ENCODE measurements around the gene ADSS2. TPM values are rescaled to one million over a fixed set of nuclear protein-coding genes. Genes with fewer than 3 reads are reported as not detected.

The ADSS2 gene
- total RNA-seq: 39.4 and 42.6 TPM in 2 replicates

DNA sequence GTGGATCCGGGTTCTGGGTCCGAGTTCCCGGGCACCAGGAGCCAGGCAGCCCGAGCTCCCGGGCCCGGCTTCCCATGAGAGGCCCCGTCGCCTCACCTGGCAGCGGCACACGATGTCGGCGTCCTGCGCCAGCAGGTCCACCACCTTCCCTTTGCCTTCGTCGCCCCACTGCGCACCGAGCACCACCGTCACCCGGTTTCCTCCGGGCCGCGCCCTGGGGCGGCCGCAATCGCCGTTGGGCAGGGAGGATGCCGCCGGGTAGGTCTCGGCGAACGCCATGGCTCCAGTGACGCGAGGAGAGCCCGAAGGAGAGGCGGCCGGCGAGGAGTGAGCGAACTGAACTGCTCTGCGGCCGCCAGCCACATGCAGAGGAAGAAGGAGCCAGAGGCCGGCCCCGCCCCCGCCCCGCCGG is at the start of gene ADSS2:
TSS of gene ADSS2 (minus strand) at position 371 of the 412 bp plus-strand sequence. CDS start at position 279, 92 bp downstream.

DNA sequence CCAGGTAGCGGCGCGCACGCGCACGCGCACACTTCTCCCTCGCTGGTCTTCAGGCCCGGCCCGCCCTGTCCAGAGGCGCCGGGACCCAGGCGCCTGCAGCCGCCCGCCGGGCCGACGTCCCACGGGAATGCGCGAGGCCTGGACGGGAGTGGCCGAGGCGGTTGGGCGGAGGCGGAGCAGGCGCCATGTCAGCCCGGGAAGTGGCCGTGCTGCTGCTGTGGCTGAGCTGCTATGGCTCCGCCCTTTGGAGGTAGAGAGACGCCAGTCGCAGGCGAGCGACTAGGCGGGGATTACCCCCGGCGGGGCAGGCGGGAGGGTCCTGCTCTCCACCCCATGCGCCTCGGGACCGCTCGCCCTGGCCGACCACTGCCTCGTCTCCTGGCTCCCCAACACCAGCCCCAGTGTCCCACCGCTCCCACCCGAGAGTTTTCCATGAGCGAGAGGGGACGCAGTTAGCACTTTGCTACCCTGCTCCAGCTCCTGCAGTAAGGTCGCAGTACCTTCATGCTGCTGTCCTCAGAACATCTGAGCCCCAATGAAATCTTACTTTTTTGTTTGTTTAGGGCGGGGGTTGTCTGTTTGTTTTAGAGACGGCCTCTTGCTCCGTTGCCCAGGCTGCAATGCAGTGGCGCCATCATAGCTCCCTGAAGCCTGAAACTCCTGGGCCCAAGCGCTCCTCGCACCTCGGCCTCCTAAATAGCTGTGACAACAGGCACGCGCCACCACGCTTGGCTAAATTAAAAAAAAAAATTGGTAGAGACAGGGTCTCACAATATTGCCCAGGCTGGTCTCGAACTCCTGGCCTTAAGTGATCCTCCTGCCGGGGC is 9.7 kb upstream of the ADSS2 start, which contains the start of gene CATSPERE:
TSS of gene CATSPERE (plus strand) at position 29 of the 827 bp plus-strand sequence. CDS start at position 186, 157 bp downstream.

Other genes with a start within 250 kb of the ADSS2 start
- not detected in 2 replicates for gene CATSPERE, start 9.4 kb upstream of the ADSS2 start, total RNA-seq
- 41.1 and 42.8 TPM in 2 replicates for gene DESI2, start 201.2 kb upstream of the ADSS2 start, total RNA-seq